Bronchial epithelial cell (primary cell): ENCODE results near the gene HESX1. TPM values are rescaled to one million over a fixed set of nuclear protein-coding genes. Genes with fewer than 3 reads are reported as not detected.

Experiments used
- DNase-seq: peaks from one replicate; pipeline ENCODE4 v3.0.0-alpha.2; 2010; ENCODE audit warnings: low read depth
- FAIRE-seq: peaks from 2 replicates; lab custom pipeline; 2011; peaks lifted over from hg19 to GRCh38; lab: Jason Lieb, UNC
- H3K27me3 ChIP-seq: 2 replicates; pipeline ENCODE4 v1.5.1; 2011; ENCODE audit warnings: low read length; ENCODE audit not compliant: control insufficient read depth, insufficient read depth
- H3K36me3 ChIP-seq: 2 replicates; pipeline ENCODE4 v1.5.1; 2011; ENCODE audit warnings: low read length; ENCODE audit not compliant: control insufficient read depth, insufficient read depth
- H3K4me3 ChIP-seq: 2 replicates; pipeline ENCODE4 v1.5.1; 2011; ENCODE audit warnings: mild to moderate bottlenecking, low read depth, low read length, control low read depth
- CTCF ChIP-seq: IDR thresholded peaks from 2 replicates; pipeline ENCODE4 v1.5.1; 2011; ENCODE audit warnings: mild to moderate bottlenecking, moderate library complexity, low read length, control low read depth, inconsistent platforms; ENCODE audit not compliant: insufficient read depth, severe bottlenecking
- total RNA-seq: library from RNA; depleted of rRNA; stranded (reverse); fragments of >200 nt; gene quantifications from 2 replicates; pipeline ENCODE4 v1.2.1, GENCODE V29; 2014

The HESX1 gene
- total RNA-seq, 1 donor from 2014 or later, result 0.26 TPM

- Histone ChIP-seq H3K4me3 (no peak overlapping the region), H3K36me3 (no peaks in the 10 kb centered on the region), H3K27me3 (peaks cover 5% of the 10 kb centered on the region)
- DNase-seq (no peak), FAIRE-seq (no peak)
- no peak for TF ChIP-seq CTCF
These were observed 37.9 kb downstream of the HESX1 start for GRCh38 chr3:57161915-57162314.

GRCh38 chr3:57160765-57161538, 38.8 kb downstream of the HESX1 start:
- H3K4me3 ChIP-seq, result no peak overlapping the region
- H3K27me3 ChIP-seq, result peaks cover 5% of the 10 kb centered on the region
- no peak for FAIRE-seq
- no peaks in the 10 kb centered on the region for H3K36me3 ChIP-seq
- DNase-seq, result no peak
- no peak for TF ChIP-seq CTCF

- no peak overlapping the region for H3K4me3 ChIP-seq
- no peak for FAIRE-seq
- no peaks in the 10 kb centered on the region for H3K36me3 ChIP-seq
- H3K27me3 ChIP-seq, result peaks cover 5% of the 10 kb centered on the region
- no peak for DNase-seq
- TF ChIP-seq CTCF, result no peak
These were observed 39.6 kb downstream of the HESX1 start for GRCh38 chr3:57160076-57160764.

- no peak for FAIRE-seq
- Histone ChIP-seq H3K36me3 (no peaks in the 10 kb centered on the region), H3K4me3 (no peak overlapping the region), H3K27me3 (peaks cover 7% of the 10 kb centered on the region)
- DNase-seq, result no peak
- TF ChIP-seq CTCF, result no peak
These were observed 40.7 kb downstream of the HESX1 start for GRCh38 chr3:57158813-57159738.

GRCh38 chr3:57158325-57158724, 41.5 kb downstream of the HESX1 start:
- TF ChIP-seq CTCF, result no peak
- FAIRE-seq, result no peak
- peaks cover 7% of the 10 kb centered on the region for H3K27me3 ChIP-seq

More at GRCh38 chr3:57158325-57158724, 41.5 kb downstream of the HESX1 start:
- H3K4me3 ChIP-seq, result no peak overlapping the region
- no peak for DNase-seq
- no peaks in the 10 kb centered on the region for H3K36me3 ChIP-seq
